ENCODE results near the gene GALNT18.

GRCh38 chr11:11481371-11481770 is 140.4 kb downstream of the GALNT18 start:
- TF ChIP-seq CTCF (IDR thresholded peaks at IDR 0.05; ENCODE audit: low read length) (no peak), EZH2 (optimal IDR thresholded peaks at IDR 0.05; ENCODE audit: low read depth, low read length) (no peak), EZH2phosphoT487 (IDR thresholded peaks at IDR 0.05; ENCODE audit: low read length) (no peak)
